ENCODE measurements around the gene PCNX3. TPM values are rescaled to one million over a fixed set of nuclear protein-coding genes. Genes with fewer than 3 reads are reported as not detected.

Gene PCNX3
- 100 to 1,000 TPM in 1 of 4 donors, 10 to 100 TPM in 3; 60.2 to 106 (median 81.3) TPM for total RNA-seq

DNA sequence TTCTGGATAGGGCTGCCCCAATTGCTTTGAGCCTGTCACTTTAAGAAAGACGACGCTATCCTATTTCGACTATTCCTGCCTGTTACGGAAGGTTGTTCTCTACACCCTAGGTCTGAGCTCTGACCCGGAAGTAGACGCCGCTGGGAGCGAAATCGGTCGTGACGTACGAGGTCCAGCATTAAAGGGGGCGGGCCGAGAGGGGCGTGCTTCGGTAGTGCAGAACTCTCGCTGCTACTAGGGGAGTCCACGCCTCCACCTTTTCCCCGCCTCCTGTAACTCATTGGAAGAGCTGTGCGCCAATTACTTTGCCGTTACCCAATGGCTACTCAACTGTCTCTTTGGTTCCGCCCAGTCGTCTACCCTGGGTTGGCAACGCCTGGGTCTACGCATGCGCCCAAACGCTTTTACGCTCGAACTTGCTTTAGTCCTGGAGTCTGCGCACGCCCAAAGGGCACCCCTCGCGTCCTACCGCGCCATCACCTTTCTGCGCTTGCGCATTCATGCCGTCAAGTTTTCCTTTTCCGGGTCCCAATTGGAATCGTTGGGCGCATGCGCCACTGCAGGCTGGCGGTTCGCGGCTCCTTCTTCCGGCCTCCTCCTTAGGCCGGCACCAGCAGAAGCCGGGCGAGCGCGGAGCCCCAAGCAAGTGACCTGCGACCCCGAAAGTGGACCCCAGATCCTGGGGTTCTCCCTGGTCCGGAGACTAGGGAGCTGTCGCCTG lies at the start of gene PCNX3:
TSS of gene PCNX3 (plus strand) at position 548 of the 721 bp plus-strand sequence. CDS start 536 bp downstream, outside the sequence.
- Histone ChIP-seq H3K4me3 (peak within 1 kb of the TSS; percentile 93 to 97 (median 96)), H3K27me3 (no peaks in the 10 kb centered on the region), H3K4me1 (peaks cover 0 to 45% (median 34%) of the 10 kb centered on the region in 4 donors), H3K9me3 (no peaks in the 10 kb centered on the region), H3K36me3 (peaks cover 0 to 40% (median 0%) of the 10 kb centered on the region in 3 donors), H3K27ac (peak within 1 kb of the TSS; percentile 92 to 98 (median 96))
- DNase-seq, result peak; percentile 100
- TF ChIP-seq, protein P1, sequence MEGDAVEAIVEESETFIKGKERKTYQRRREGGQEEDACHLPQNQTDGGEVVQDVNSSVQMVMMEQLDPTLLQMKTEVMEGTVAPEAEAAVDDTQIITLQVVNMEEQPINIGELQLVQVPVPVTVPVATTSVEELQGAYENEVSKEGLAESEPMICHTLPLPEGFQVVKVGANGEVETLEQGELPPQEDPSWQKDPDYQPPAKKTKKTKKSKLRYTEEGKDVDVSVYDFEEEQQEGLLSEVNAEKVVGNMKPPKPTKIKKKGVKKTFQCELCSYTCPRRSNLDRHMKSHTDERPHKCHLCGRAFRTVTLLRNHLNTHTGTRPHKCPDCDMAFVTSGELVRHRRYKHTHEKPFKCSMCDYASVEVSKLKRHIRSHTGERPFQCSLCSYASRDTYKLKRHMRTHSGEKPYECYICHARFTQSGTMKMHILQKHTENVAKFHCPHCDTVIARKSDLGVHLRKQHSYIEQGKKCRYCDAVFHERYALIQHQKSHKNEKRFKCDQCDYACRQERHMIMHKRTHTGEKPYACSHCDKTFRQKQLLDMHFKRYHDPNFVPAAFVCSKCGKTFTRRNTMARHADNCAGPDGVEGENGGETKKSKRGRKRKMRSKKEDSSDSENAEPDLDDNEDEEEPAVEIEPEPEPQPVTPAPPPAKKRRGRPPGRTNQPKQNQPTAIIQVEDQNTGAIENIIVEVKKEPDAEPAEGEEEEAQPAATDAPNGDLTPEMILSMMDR (IDR thresholded peaks at IDR 0.05), result peak in 1 of 6 experiments; percentile 57
- TF ChIP-seq POLR2A (IDR thresholded peaks at IDR 0.05), result peak; percentile 63 to 70

DNA sequence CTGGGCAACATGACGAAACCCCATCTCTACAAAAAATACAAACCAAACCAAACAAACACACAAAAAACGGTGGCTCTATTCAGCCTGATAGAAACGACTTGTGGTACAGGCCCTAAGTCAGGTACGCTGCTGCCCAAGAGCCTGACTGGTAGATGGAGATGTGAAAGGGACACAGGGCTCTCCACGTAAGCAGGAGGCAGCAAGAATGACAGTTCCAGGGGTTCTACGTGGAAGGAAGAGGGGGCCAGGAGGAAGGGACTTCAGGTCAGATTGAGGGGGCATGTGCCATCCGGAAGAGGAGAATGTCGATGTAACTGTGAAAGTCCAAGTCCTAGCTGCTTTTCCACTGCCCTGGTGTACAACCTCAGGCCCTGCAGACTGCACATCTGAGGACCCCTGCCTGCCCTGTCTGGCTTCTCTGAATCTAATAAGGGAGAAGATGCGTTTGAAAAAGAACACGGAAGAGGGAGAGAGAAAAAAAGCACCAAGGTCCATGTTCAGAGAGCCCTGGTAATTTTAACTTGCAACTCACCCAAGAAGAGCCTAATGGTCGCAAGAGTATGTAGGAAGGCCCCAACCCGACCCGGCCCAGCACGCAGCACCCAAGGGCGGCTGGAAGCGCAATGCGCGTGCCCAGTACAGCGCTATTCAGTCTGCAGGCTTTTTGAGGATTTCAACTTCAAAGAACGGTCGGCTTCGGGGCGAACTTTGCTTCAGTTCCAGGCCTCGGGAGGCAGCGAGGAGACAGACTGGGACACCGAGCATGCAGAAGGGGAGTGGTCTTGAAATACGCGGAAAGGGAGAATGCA lies 46.2 kb upstream of the PCNX3 start:
- DNase-seq, result no peak
- TF ChIP-seq, protein P1 (IDR thresholded peaks at IDR 0.05), result no peak
- no peak for TF ChIP-seq POLR2A (IDR thresholded peaks at IDR 0.05)
- H3K4me1 ChIP-seq, result peaks cover 5 to 53% (median 30%) of the 10 kb centered on the region in 4 donors

DNA sequence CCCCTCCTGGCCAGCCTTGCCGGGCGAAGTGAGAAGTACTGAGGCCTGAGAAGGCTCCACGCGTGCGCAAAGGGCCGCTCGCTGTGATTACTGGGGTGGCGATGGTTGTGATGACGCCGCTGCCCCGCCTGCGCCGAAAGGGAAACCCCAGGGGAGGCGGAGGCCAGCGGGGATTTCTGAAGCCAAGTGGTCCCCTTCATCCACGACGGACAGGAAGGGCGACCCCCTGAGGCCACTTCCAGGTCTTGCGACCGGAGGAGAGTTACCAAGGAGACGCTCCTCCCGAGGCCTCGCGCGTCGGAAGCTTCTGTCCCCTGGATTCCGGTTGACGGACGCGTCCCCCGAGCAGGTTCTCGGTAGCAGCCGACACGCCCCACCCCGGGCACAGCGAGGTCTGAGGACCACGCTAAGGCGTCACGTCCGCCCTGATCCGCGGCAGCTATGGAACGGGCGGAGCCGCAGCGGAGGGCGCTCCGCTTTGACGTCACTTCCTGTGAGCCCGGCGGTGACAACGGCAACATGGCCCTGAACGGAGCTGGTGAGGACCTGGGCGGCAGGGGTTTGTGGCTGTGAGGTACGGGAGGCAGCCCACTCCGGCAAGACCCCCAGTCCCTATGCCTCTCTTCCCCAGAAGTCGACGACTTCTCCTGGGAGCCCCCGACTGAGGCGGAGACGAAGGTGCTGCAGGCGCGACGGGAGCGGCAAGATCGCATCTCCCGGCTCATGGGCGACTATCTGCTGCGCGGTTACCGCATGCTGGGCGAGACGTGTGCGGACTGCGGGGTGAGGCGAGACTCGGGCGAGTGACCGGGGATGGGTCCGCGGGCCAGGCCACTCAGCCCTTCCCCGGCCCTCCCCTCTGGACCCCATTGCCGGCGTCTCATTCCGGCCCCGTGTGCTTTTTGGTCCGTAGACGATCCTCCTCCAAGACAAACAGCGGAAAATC lies 45.3 kb upstream of the PCNX3 start, which contains the start of gene ZNRD2:
TSS of gene ZNRD2 (plus strand) at position 505 of the 946 bp plus-strand sequence. CDS start at position 520, 15 bp downstream.
- H3K9me3 ChIP-seq, result no peaks in the 10 kb centered on the region
- H3K4me1 ChIP-seq, result peaks cover 5 to 62% (median 33%) of the 10 kb centered on the region in 4 donors
- no peaks in the 10 kb centered on the region for H3K36me3 ChIP-seq
- H3K27ac ChIP-seq, result peak within 1 kb of the TSS; percentile 92 to 97 (median 96)
- H3K27me3 ChIP-seq, result no peaks in the 10 kb centered on the region
- peak; percentile 98 to 99 (median 99) for DNase-seq
- TF ChIP-seq, protein P1 (IDR thresholded peaks at IDR 0.05), result peak in 5 of 6 experiments; percentile 14 to 50 (median 44)
- peak; percentile 66 to 74 for TF ChIP-seq POLR2A (IDR thresholded peaks at IDR 0.05)
- H3K4me3 ChIP-seq, result peak within 1 kb of the TSS; percentile 45 to 83 (median 80)

More for the DNA sequence above, 46.2 kb upstream of the PCNX3 start:
- Histone ChIP-seq H3K4me3 (peak overlapping the region; percentile 45 to 83 (median 80)), H3K27me3 (no peaks in the 10 kb centered on the region), H3K27ac (peak overlapping the region; percentile 92 to 97 (median 96)), H3K9me3 (no peaks in the 10 kb centered on the region), H3K36me3 (no peaks in the 10 kb centered on the region)

DNA sequence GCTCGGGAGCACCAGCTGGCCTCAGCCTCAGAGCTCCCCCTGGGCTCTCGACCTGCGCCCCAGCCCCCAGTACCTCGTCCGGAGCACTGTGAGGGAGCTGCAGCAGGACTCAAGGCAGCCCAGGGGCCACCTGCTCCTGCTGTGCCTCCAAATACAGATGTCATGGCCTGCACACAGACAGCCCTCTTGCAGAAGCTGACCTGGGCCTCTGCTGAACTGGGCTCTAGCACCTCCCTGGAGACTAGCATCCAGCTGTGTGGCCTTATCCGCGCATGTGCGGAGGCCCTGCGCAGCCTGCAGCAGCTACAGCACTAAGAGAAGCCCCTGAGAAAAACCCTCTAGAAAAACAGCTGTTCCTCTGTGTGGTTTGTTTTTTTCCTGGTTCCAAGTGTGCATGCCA lies 44.2 kb upstream of the PCNX3 start:
- Histone ChIP-seq H3K9me3 (no peaks in the 10 kb centered on the region), H3K4me3 (peak overlapping the region in 3 of 4 donors; percentile 77 to 83 (median 83)), H3K36me3 (no peaks in the 10 kb centered on the region), H3K27ac (peak overlapping the region; percentile 90 to 97 (median 94)), H3K27me3 (no peaks in the 10 kb centered on the region), H3K4me1 (peaks cover 5 to 62% (median 32%) of the 10 kb centered on the region in 4 donors)
- no peak for TF ChIP-seq POLR2A (IDR thresholded peaks at IDR 0.05)
- TF ChIP-seq, protein P1 (IDR thresholded peaks at IDR 0.05), result no peak
- no peak for DNase-seq

Measured in Peyer's patch (tissue), 4 donors.